HL-60 (cell line): ENCODE measurements around the gene CHCHD6.

ENCODE experiments used
- DNase-seq, 2 experiments: peaks; one replicate each; pipeline ENCODE4 v3.0.0-alpha.2; 2010 to 2020; ENCODE audit warnings: low read depth in 1 of 2, low spot score in 1 of 2
- H3K27ac ChIP-seq: fragments of 250-450 bp; sonication (Bioruptor Pico); replicated peaks from 2 replicates; pipeline ENCODE4 v1.5.1; 2020; ENCODE audit warnings: mild to moderate bottlenecking, moderate library complexity
- H3K27me3 ChIP-seq: fragments of 250-450 bp; sonication (Bioruptor Pico); 2 replicates; pipeline ENCODE4 v1.5.1; 2021; ENCODE audit warnings: mild to moderate bottlenecking, moderate library complexity; ENCODE audit not compliant: insufficient read depth, poor library complexity, severe bottlenecking
- H3K4me3 ChIP-seq: replicated peaks from 2 replicates; pipeline ENCODE4 v1.5.1; 2011; ENCODE audit warnings: mild to moderate bottlenecking, control low read depth, low read length; ENCODE audit not compliant: insufficient read depth
- GABPA ChIP-seq: IDR thresholded peaks from 2 replicates; pipeline ENCODE4 v1.6.1; 2012; ENCODE audit warnings: low read depth
- POLR2AphosphoS5 ChIP-seq: IDR thresholded peaks from 2 replicates; pipeline ENCODE4 v1.6.1; 2012; ENCODE audit warnings: low read depth
- REST ChIP-seq: IDR thresholded peaks from 2 replicates; pipeline ENCODE4 v1.6.1; 2012; ENCODE audit warnings: low read depth; ENCODE audit not compliant: insufficient replicate concordance
- SPI1 ChIP-seq: IDR thresholded peaks from 2 replicates; pipeline ENCODE4 v1.6.1; 2012; ENCODE audit warnings: low read depth, mild to moderate bottlenecking, borderline replicate concordance
- TF ChIP-seq, protein P1 (sequence below): IDR thresholded peaks from one replicate; pipeline ENCODE4 v1.5.1; 2011; ENCODE audit warnings: low read length, control low read depth, inconsistent platforms; ENCODE audit not compliant: insufficient read depth

CHCHD6 gene

GRCh38 chr3:126889276-126890201, 185.5 kb downstream of the CHCHD6 start:
- Histone ChIP-seq H3K27me3 (no peaks in the 10 kb centered on the region), H3K4me3 (no peak overlapping the region), H3K27ac (no peak overlapping the region)
- no peak for DNase-seq
- TF ChIP-seq POLR2AphosphoS5, result no peak
- no peak for TF ChIP-seq GABPA
- no peak for TF ChIP-seq REST
- TF ChIP-seq, protein P1, sequence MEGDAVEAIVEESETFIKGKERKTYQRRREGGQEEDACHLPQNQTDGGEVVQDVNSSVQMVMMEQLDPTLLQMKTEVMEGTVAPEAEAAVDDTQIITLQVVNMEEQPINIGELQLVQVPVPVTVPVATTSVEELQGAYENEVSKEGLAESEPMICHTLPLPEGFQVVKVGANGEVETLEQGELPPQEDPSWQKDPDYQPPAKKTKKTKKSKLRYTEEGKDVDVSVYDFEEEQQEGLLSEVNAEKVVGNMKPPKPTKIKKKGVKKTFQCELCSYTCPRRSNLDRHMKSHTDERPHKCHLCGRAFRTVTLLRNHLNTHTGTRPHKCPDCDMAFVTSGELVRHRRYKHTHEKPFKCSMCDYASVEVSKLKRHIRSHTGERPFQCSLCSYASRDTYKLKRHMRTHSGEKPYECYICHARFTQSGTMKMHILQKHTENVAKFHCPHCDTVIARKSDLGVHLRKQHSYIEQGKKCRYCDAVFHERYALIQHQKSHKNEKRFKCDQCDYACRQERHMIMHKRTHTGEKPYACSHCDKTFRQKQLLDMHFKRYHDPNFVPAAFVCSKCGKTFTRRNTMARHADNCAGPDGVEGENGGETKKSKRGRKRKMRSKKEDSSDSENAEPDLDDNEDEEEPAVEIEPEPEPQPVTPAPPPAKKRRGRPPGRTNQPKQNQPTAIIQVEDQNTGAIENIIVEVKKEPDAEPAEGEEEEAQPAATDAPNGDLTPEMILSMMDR, result no peak
- no peak for TF ChIP-seq SPI1

- DNase-seq, result no peak
- Histone ChIP-seq H3K4me3 (no peak overlapping the region), H3K27ac (no peak overlapping the region), H3K27me3 (no peaks in the 10 kb centered on the region)
- no peak for TF ChIP-seq GABPA
- no peak for TF ChIP-seq SPI1
- TF ChIP-seq, protein P1, result no peak
- TF ChIP-seq POLR2AphosphoS5, result no peak
- TF ChIP-seq REST, result no peak
These were observed 187.1 kb downstream of the CHCHD6 start for GRCh38 chr3:126891141-126891540.

DNA sequence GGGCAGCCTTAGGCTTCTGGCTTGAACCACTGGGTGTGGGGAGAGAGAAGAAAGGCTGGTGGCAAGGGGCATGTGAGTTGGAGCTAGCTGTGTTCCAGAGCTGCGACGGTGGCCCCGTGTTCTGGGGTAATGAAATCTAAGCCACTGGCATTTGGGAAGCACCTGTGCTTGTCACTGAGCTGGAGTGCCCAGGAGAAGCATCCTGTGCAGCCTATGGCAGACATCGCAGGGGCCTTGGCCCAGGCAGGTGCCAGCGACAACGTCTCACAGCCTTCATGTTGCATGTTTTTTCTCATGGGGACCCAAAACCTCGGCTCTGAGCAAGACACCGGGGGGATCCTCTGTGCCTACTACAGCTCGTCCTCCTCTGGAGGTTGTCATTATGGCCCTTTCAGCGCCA, 187.8 kb downstream of the CHCHD6 start:
- Histone ChIP-seq H3K4me3 (no peak overlapping the region), H3K27me3 (no peaks in the 10 kb centered on the region), H3K27ac (no peak overlapping the region)
- DNase-seq, result no peak
- TF ChIP-seq POLR2AphosphoS5 (no peak), GABPA (no peak), SPI1 (no peak), REST (no peak)
- TF ChIP-seq, protein P1, result no peak
